Cardiac fibroblast (primary cell): ENCODE data around the gene PAX5.
A peak's percentile ranks its signal among the peaks of the same experiment; 100 is the strongest.

Experiments used
- DNase-seq, 2 donors: peaks; one replicate each; pipeline versions ENCODE4 v3.0.0 to v3.0.0-alpha.2; 2010; ENCODE audit warnings: low read depth in 2 of 2
- H3K4me3 ChIP-seq, 2 donors: replicated peaks in 1 of 2; 1 replicate in 1 of 2; 2 replicates in 1 of 2; pipeline ENCODE4 v1.5.1; 2011; ENCODE audit warnings: low read depth in 2 of 2, low read length in 2 of 2, mild to moderate bottlenecking in 2 of 2, moderate library complexity in 1 of 2
- CTCF ChIP-seq: IDR thresholded peaks from one replicate; pipeline ENCODE4 v1.5.1; 2011; ENCODE audit warnings: low read depth, mild to moderate bottlenecking, low read length, inconsistent platforms

Gene PAX5

DNA sequence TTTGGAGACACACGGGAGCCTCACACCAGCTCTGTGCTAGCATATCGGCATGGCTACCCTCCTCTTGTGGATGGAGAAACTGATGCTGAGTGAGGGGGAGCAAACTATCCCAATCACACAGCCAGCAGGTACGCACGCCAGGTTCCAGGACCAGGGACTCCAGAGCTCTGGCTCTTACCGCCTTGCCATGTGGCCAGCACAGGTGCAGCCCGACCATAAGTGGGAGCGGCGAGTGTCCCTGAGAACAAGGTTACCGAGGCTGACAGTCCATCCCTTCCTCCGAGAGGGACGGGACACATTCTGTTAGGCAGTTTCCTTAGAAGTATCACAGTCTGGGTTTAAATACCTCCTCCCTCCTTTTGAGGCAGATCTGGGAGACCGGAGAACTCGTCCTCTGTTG is 86.0 kb downstream of the PAX5 start:
- no peak overlapping the region for H3K4me3 ChIP-seq
- DNase-seq: no peak
- no peak for TF ChIP-seq CTCF

DNA sequence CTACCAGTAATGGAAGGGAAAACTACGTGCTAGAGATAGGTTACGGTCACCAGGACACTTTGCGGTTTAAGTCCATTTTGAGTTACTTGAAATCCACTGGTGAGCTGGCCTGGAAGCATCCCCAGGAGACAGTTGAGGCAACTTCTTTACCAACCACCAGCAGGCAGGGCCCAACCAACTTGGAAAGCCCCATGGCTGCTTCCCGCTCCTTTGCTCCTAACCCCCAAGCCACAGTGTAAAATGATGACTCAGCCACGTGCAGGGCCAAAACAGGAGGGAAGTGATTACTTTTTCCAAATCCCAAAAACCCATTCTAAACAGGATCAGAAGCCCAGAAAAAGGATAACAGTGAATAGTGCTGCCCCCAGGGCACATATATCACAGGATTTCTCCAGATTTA is 87.4 kb downstream of the PAX5 start:
- H3K4me3 ChIP-seq: no peak overlapping the region
- TF ChIP-seq CTCF: no peak
- DNase-seq: peak; percentile 13 to 14

DNA sequence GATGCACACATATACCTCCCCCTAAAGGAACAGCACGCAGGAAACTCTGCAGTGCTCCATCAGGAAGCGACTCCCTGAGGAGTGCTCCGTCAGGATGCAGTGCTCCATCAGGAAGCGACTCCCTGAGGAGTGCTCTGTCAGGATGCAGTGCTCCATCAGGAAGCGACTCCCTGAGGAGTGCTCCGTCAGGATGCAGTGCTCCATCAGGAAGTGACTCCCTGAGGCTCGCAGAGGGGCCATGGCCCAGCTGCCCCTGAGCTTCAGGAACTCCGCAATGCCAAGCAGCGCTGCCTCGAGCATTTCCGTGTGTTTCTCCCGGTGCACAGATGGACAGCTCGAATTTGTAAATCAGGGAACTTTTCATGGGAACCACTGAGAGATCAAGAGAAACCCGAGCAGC is 88.1 kb downstream of the PAX5 start:
- no peak for DNase-seq
- no peak overlapping the region for H3K4me3 ChIP-seq
- no peak for TF ChIP-seq CTCF

DNA sequence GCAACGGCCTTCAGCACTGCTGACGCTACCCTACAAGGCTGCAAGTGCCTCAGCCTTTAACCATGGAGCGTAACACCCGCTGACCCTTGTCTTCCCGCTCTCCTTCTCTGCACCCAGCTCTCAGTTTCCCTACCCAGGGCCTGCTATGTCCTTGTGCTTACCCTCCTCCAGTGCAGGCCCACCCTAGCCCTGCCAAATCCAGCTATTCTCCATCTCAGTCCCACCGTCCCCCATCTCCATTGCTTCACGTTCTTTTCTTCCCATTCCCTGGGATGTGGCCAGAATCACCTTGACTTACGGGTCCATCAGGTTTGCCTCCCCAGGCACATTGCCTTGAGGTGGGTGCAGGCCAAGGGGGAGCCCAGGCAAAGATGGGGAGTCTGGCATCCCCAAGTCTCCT is 91.2 kb downstream of the PAX5 start:
- TF ChIP-seq CTCF: no peak
- no peak for DNase-seq
- no peak overlapping the region for H3K4me3 ChIP-seq

- no peak for DNase-seq
- no peak for TF ChIP-seq CTCF
- H3K4me3 ChIP-seq: no peak overlapping the region
These were observed 92.6 kb downstream of the PAX5 start for GRCh38 chr9:36941441-36941840.

DNA sequence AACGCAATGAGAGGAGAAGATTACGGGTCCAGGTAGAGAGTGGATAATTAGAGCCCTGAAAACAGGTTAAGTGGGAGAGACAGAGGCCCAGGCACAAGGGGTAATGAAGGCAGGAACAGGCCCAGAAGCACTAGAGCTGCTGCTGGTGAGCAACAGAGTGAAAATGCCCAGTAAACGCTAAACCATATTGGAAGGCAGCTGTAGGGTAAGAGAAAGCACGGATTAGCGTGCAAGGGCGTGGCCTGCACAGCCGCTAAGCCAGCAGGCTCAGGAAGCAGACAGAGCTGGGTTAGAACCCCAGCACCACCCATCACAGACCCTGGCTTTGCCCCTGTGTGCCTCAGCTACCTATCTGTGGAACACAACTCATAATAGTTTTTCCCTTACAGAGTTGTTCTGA is 93.2 kb downstream of the PAX5 start:
- H3K4me3 ChIP-seq: no peak overlapping the region
- DNase-seq: no peak
- TF ChIP-seq CTCF: no peak

- no peak for TF ChIP-seq CTCF
- DNase-seq: no peak
- no peak overlapping the region for H3K4me3 ChIP-seq
These were observed 93.6 kb downstream of the PAX5 start for GRCh38 chr9:36940500-36940853.
